LNCAP (cell line): Measurements from ENCODE around the gene SNX9.

Experiments
- CTCF ChIP-seq: fragments of 450-650 bp; IDR thresholded peaks from 2 replicates; pipeline ENCODE4 v1.5.1; 2017; ENCODE audit warnings: mild to moderate bottlenecking

The SNX9 gene

GRCh38 chr6:157841211-157841840, 18.3 kb downstream of the SNX9 start:
- TF ChIP-seq CTCF = no peak

- TF ChIP-seq CTCF = no peak
These were observed 19.2 kb downstream of the SNX9 start for GRCh38 chr6:157842212-157842611.

- no peak for TF ChIP-seq CTCF
These were observed 22.6 kb downstream of the SNX9 start for GRCh38 chr6:157845493-157846259.

GRCh38 chr6:157847846-157848245, 24.8 kb downstream of the SNX9 start:
- TF ChIP-seq CTCF = no peak

- no peak for TF ChIP-seq CTCF
These were observed 25.6 kb downstream of the SNX9 start for GRCh38 chr6:157848693-157849092.

GRCh38 chr6:157849288-157850017, 26.4 kb downstream of the SNX9 start:
- TF ChIP-seq CTCF = no peak

- TF ChIP-seq CTCF = no peak
These were observed 27.0 kb downstream of the SNX9 start for GRCh38 chr6:157850030-157850429.
